Measurements from ENCODE around the gene PIEZO1.

PIEZO1 gene

GRCh38 chr16:88725609-88726407 lies 59.2 kb downstream of the PIEZO1 start:
- in situ Hi-C loops (cut with MboI; ENCODE audit: low sequenced_read_pairs): loop anchor here (25.0 kb wide), 1 partner anchor 486 kb away; the partner anchor contains the start of genes SLC22A31 and ZNF778

GRCh38 chr16:88724855-88725555 lies 60.0 kb downstream of the PIEZO1 start:
- in situ Hi-C loops (cut with MboI; ENCODE audit: low sequenced_read_pairs): loop anchor here (25.0 kb wide), 1 partner anchor 487 kb away; the partner anchor contains the start of genes SLC22A31 and ZNF778

- in situ Hi-C loops (cut with MboI; ENCODE audit: low sequenced_read_pairs): no loop called here
Observed at GRCh38 chr16:88723911-88724310, 61.1 kb downstream of the PIEZO1 start.

DNA sequence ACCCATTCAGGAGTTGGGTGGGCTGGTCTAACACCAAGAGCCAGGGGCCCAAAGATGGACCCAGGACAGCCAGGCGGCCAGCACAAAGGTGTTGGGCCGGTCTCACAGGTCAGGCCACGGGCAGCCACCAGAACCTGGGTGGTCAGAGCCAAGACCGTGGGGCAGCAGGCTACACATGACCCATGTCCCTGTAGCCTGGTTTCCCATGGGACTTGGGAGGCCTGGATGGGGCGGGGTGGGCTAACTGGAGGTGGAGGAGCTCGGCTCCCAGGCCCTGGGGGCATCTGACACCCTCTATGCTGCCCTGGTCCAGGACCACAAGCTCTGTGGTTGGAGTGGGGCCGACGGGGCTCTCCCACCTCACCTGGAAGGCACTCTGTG lies 61.5 kb downstream of the PIEZO1 start:
- in situ Hi-C loops (cut with MboI; ENCODE audit: low sequenced_read_pairs): no loop called here

DNA sequence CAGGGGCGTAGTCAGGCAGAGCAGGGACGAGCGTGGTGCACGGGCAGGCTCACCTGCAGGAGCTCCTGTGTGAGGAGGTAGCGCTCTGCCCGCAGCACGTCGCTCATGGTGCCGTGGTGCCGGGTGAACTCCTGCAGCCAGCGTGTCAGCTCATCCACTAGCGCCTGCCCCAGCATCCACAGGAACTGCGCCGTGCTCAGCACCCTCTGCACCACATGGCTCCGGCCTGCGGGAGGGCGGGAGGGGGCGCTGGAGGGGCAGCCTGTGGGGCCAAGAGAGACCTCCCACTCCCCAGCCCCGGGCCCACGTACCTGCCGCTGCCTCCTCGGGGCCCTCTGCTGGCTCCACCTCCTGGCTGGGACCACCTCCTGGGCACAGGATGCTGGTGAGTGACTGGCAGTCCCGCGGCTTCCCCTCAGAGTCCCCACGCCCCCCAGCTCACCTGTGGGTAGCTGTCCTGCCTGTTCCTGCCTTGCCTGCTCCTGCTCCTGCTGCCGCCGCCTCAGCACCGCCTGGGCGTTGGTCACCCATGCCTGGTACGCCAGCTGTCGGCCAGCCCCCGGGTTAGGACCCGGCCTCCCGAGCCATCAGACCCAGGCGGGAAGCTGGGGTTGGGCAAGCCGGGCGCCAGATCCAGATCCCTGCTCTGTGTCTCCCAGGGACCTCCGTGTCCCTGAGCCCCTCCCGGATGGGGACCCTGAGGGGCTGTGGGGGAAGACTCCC lies 62.1 kb downstream of the PIEZO1 start:
- in situ Hi-C loops (cut with MboI; ENCODE audit: low sequenced_read_pairs): no loop called here

DNA sequence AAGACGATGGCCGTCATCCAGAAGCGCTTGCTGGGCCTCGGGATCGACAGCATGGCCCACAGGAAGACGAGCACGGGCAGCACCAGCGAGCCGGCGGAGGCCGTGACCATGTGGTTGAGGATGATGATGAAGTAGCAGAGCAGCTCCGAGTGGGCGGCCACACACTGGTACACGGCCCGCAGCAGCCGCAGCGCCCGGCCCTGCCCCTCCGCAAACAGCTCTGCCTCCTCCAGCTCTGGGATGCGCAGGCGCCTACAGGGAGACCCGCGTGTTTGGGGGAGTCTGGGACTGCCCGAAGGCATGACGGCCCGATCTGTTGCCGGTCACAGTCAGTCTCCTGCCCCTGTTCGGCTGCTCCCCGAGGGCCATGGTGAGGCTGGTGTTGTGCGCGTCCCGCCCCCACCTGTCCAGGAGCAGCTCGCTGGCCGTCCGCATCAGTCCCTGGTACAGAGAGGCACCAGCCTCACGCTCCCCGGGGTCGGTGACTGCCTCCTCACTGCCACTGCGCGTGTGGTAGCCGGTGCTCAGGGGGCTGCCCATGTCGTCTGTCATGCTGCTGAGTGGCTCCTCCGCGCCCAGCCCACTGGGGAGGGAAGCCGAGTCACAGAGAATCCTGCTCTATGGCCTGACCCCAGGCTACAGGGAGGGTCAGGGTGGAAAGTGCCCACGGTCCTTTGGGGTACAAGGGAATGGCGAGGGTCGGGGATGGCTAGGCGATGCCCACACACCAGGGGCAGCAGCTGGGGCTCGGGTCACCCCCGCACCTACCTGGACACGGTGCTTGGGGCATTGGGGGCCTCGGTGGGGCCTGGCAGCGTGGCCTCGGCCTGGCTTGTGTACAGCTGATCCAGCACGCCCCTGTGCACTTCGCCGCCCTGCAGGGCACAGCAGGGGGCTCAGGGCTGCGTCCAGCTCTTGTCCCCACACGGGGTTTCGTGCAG lies 62.9 kb downstream of the PIEZO1 start:
- in situ Hi-C loops (cut with MboI; ENCODE audit: low sequenced_read_pairs): no loop called here

GRCh38 chr16:88721236-88721635 lies 63.8 kb downstream of the PIEZO1 start:
- in situ Hi-C loops (cut with MboI; ENCODE audit: low sequenced_read_pairs): no loop called here

GRCh38 chr16:88720396-88720970 lies 64.5 kb downstream of the PIEZO1 start:
- in situ Hi-C loops (cut with MboI; ENCODE audit: low sequenced_read_pairs): no loop called here

DNA sequence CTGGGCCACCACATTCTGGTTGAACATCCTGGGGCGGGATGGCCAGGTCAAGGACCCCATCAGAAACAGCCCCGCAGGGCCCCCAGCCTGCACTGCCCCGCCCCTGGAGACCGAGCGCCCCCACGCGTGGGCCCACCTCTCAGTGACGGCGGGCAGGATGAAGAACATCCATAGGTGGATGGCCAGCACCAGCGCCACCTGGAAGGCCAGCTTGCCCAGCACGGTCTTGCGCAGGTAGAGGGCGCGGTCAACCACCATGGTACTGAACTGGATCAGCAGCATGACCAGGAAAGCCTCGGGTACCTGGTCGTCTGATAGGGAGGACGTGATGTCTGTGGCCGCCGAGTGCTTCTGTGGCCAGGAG lies 65.1 kb downstream of the PIEZO1 start:
- in situ Hi-C loops (cut with MboI; ENCODE audit: low sequenced_read_pairs): no loop called here

- in situ Hi-C loops (cut with MboI; ENCODE audit: low sequenced_read_pairs): no loop called here
Observed at GRCh38 chr16:88719267-88719932, 65.6 kb downstream of the PIEZO1 start.

DNA sequence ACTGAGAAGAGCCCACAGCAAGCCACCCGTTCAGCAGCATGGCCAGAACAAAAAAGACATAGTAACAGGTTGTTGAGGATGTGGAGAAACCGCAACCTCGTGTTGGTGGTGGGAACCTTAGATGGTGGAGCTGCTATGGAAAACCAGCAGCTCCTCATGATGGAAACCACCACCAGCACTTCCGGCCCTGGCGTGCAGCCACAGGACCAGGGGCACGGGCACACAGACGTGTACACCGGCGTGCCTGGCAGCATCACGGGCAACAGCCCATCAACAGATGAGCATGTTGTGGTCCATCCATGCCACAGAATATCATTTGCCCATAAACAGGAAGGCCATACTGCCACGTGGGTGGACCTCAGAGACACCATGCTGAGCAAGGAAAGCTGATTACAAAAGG lies 66.8 kb downstream of the PIEZO1 start:
- in situ Hi-C loops (cut with MboI; ENCODE audit: low sequenced_read_pairs): no loop called here

- in situ Hi-C loops (cut with MboI; ENCODE audit: low sequenced_read_pairs): no loop called here
Observed at GRCh38 chr16:88716601-88717001, 68.4 kb downstream of the PIEZO1 start.

GRCh38 chr16:88716201-88716600 lies 68.8 kb downstream of the PIEZO1 start:
- in situ Hi-C loops (cut with MboI; ENCODE audit: low sequenced_read_pairs): no loop called here

DNA sequence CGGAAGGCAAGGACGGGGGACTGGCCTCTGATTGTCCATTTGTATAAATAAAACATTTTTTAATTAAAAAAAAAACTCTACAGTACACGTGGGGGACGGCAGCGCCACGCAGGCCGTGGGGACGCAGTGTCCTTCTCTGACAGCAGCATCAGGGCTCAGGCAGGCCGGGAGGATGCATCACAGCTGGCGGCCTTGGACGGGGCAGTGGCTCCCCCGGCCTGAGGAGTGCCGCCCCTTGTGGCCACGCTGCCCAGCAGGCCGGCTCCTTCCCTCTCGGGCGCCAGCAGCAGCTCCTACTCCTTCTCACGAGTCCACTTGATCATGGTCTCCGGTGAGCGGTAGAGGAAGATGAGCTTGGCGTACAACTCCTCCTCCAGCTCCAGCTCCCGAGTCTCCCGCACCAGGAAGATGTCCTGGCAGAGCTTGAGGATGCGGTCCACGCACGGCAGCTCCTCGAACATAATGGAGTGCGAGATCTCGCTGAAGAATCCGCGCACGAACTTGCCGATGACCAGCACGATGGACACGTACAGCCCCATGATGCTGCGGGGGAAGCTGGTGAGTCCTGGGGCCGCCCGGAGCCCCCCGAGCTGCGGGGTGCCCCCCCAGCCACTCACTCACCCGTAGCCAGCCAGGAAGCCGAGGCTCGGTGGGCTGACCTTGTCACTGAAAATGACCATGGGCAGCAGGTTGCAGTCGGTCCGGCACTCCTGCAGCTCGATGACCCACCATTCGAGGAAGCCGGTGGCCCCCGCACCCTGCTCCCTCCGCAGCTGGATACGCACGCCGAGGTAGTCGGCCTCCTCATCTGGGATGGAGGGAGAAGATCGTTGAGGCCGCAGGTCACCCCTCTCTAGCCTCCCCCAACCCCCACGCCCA lies 69.5 kb downstream of the PIEZO1 start:
- in situ Hi-C loops (cut with MboI; ENCODE audit: low sequenced_read_pairs): no loop called here

GRCh38 chr16:88714420-88715302 lies 70.4 kb downstream of the PIEZO1 start:
- in situ Hi-C loops (cut with MboI; ENCODE audit: low sequenced_read_pairs): no loop called here

DNA sequence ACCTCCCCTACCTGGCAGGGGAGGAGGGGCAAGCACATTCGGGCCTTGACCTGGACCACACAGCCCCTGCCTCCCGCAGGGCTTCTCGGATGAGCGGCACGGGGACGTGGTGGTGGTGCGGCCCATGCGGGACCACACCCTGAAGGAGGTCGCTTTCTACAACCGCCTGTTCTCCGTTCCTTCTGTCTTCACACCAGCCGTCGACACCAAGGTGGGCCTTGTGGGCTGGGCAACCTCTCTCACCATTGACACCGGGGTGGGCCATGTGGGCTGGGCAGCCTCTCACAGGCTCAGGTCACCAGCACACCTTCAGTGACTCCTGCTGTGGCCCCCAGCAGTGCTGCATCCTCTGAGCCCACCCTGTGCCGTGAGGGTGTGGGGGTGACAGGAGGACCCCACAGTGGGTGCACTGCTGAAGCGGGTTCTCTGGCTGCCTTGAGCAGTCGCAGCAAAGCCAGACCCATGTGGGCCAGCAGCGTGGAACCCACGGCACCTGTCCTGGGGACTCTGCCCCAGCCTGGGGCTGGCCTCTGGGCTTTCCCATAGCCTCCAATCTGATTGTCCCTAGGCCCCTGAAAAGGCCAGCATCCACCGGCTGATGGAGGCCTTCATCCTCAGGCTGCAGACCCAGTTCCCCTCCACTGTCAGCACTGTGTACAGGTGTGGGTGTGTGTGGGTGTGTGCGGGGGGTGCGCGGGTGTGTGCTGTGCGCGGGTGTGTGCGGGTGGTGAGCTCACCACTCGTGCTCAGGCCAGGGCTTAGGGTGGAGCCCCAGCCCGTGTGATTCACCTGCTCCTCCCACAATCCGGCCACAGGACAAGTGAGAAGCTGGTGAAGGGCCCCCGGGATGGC lies 71.2 kb downstream of the PIEZO1 start:
- in situ Hi-C loops (cut with MboI; ENCODE audit: low sequenced_read_pairs): no loop called here

GRCh38 chr16:88713054-88713453 lies 72.0 kb downstream of the PIEZO1 start:
- in situ Hi-C loops (cut with MboI; ENCODE audit: low sequenced_read_pairs): no loop called here

All from HL-60/S4 treated with retinoic acid at 250 ng/mL for 4 days and 3 days (cell line).